GM19351 (cell line): ENCODE data around the gene APBB3.
A peak's percentile ranks its signal among the peaks of the same experiment; 100 is the strongest.
"Not testable (repeated sequence)": the region's sequence is repeated elsewhere in the genome, so short reads cannot be mapped to it uniquely, and the experiment has no call there.

Experiments
- ATAC-seq: cut with Tn5 transposase; IDR thresholded peaks from one replicate; pipeline ENCODE4 v1.9.1; 2021; ENCODE audit warnings: mild to moderate bottlenecking, moderate library complexity; ENCODE audit not compliant: unreplicated experiment

APBB3 gene

GRCh38 chr5:140564196-140565023 lies at the start of gene APBB3, which contains the start of gene SLC35A4:
TSS of gene APBB3 (minus strand) at chr5:140564598. CDS start at chr5:140564245, 353 bp downstream.
TSS of gene SLC35A4 (plus strand) at chr5:140564828. CDS start at chr5:140567170, 2,342 bp downstream.
- peak; percentile 82 for ATAC-seq

- no peak for ATAC-seq
Observed at GRCh38 chr5:140611020-140611521, 46.7 kb upstream of the APBB3 start.

DNA sequence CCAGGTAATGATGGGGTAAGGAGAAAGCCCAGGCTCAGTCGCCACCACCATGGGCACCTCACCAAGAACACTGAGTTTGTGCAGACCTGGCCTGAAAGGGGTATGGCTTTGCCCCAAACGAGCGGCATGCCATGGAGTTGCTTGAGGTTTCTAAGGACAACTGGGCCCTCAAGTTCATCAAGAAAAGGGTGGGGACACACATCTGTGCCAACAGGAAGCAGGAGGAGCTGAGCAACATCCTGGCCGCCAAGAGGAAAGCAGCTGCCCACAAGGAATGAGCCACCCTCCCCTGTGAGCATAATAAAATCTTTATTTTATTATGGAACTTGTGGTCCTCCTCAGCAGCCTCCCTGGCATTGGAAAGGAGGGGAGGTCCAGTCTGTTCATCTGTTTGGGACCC lies 44.7 kb upstream of the APBB3 start:
- ATAC-seq = no peak

GRCh38 chr5:140608722-140609121 lies 44.3 kb upstream of the APBB3 start:
- no peak for ATAC-seq

DNA sequence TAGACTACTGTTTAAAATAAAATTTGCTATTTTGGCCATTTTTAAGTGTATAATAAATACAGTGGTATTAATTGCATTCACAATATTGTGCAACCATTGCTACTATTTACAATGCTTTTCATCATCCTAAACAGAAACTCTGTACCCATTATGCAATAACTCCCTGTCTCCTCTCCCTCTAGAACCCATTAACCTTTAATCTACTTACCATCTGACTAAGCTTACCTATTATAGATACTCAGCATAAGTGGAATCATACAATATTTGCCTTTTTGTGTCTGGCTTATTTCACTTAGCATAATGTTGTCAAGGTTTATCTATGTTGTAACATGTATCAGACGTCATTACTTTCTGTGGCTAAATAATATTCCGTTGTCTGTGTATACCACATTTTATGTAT lies 42.6 kb upstream of the APBB3 start:
- ATAC-seq = no peak

DNA sequence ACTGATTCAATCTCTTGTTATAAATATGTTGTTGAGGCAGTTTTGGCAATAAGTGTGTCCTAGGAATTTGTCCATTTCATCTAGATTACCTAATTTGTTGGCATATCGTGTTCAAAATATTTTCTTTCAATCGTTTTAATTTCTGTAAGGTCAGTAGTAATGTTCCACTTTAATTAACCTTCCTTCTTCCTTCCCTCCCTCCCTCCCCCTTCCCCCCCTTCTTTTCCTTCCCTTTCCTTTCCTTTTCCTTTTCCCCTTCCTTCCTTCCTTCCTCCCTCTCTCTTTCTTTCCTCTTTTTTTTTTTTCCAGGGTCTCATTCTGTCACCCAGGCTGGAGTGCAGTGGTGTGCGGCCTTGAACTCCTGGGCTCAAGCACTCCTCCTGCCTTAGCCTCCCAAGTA lies 41.5 kb upstream of the APBB3 start:
- ATAC-seq = no peak

DNA sequence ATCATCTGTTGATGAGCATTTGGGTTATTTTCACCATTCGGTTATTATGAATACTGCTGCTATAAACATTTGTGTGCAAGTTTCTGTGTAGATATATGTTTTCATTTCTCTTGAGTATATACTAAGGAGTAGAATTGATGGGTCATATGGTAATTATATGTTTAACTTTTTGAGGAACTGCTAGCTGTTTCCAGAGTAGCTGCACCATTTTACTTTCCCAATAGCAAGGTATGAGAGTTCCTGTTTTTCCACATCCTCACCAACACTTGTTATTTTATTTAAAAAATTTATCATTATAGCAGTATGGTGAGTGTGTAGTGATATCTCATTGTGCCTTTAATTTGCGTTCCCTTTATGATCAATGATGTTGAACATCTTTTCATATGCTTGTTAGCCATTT lies 39.3 kb upstream of the APBB3 start:
- ATAC-seq = no peak

GRCh38 chr5:140603446-140603698 lies 39.0 kb upstream of the APBB3 start:
- not testable (repeated sequence) for ATAC-seq

GRCh38 chr5:140602147-140602546 lies 37.7 kb upstream of the APBB3 start:
- no peak for ATAC-seq

DNA sequence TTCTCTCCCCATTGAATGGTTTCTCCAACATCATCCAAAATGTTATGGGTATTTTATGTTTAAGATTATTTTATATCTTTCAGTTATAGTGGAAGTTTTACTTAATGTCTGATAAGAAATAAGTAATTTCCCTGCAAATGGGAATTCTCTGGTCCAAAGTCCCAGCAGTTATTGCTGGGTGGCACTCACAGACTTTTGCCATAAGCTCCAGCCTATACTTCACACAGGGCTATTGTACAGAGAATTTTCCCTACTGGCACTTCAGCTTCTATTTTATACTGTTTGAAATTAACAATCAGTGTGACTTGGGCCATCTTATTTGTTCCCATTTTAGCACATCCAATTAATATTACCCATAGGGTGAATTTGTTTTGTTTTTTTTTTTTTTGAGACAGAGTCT lies 35.7 kb upstream of the APBB3 start:
- ATAC-seq = no peak

DNA sequence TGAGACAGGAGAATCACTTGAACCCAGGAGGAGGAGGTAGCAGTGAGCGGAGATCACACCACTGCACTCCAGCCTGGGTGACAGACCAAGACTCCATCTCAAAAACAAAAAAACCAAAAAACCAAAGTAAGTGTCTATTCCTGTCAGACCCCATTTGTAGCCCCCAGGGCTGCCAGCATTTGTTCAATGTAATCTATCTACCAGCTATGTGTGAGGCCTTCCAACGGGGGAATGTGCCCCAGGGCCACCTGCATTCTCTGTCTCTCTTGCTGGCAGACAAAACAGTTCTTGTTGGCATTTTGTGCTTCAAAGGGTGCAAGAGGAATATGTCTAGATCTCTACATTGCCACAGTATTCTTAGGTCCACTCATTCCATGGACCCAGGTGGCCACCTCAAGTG lies 34.4 kb upstream of the APBB3 start:
- ATAC-seq = no peak

DNA sequence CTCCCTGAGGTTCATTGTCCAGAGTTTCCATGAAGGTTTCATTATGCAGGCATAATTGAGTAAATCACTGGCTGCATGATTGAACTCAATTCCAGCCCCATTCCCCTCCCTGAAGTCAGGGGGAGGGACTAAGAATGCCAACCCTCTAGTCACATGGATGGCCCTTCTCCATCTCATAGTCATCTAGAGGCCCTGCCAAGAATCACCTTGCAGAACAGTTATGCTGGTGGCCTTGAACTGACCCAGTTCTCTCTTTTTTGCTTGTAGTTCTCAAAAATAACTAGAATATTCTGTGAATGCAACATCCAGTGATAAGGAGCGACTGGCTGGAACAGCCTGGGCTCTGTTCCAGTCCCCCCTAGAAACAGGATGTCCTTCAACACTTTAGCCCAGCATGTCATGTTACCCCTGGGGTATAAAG lies 31.9 kb upstream of the APBB3 start:
- no peak for ATAC-seq

DNA sequence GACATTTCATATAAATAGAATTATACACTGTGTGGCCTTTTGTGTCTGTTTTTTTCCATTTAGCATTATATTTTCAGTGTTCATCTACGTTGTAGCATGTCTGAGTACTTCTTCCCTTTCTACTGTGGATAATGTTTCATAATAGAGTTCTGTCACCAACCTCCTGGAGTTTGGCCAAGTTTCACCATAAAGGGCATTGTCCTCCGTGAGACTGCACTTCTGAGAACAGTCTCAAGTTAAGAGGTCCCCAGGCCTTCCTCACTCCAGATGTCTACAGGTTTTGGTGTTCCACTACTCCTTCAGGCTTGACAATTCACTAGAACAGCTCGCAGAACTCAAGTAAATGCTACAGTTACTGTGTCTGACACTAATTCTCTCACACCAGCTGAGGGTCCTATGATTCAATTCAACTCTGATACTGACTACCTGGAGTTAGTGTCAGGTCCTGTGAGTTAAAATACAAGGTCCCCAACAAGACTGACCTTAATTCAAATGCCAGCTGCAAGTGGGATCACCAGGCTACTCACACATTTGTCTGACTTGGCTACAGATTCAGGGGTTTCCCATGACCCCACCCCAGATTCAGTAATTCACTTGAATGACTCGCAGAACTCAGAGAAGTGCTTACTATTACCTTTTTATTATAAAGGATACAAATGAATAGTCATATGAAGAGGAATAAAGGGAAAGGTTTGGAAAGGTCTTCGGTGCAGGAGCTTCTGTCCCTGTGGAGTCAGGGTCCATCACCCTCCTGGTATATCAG lies 31.3 kb upstream of the APBB3 start:
- no peak for ATAC-seq

DNA sequence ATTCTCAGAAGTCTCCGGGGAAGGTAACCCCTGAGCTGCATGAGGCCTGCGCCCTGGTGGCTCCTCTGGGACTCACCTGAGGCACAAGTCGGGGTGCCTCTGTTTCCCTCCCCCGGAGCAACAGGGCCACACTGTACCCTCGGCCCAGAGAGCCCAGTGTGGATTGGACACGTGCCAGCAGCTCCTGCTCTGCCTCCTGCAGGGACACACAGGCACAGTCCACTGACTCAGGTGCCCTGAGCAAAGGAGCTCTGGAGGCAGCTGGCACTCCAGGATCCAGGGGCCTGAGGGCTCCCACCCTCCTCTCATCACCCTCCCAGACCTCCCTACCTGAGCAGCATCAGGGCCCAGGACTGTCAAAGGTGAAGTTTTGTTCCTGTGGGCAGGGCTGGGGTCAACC lies 29.8 kb upstream of the APBB3 start:
- ATAC-seq = no peak

DNA sequence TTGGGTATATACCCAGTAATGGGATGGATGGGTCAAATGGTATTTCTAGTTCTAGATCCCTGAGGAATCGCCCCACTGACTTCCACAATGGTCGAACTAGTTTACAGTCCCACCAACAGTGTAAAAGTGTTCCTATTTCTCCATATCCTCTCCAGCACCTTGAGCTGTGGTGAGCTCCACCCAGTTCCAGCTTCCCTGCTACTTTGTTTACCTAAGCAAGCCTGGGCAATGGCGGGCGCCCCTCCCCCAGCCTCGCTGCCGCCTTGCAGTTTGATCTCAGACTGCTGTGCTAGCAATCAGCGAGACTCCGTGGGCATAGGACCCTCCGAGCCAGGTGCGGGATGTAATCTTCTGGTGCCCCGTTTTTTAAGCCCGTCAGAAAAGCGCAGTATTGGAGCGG lies 28.7 kb upstream of the APBB3 start:
- ATAC-seq = not testable (repeated sequence)

DNA sequence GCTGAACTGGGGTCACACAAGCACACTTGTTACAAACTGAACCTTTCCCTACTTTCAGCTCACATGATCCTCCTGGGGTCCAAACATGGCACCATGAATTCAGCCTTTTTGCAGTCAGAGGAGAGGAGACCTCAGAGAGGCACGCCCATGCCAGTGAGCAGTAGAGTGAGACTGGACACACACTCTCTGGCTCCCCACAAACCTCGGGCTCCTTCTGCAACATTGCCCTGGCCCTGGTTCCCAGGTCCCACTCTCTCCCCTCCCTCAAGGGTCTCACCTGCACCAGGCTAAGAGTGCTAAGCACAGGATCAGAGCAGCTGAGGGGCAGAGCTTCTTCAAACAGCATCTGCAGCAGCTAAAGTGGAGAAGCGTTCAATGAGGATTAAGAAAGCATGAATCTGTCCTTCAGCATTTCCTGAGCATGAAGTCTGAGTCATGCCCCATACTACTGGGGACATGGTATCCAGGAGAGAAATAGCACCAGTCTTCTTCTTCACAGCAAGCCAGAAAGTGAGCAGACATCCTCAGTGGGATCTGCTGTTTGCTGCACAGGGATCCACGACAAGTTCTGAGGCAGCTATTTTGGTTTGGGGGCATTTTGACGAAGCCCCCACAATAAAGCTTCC lies 27.5 kb upstream of the APBB3 start:
- no peak for ATAC-seq

DNA sequence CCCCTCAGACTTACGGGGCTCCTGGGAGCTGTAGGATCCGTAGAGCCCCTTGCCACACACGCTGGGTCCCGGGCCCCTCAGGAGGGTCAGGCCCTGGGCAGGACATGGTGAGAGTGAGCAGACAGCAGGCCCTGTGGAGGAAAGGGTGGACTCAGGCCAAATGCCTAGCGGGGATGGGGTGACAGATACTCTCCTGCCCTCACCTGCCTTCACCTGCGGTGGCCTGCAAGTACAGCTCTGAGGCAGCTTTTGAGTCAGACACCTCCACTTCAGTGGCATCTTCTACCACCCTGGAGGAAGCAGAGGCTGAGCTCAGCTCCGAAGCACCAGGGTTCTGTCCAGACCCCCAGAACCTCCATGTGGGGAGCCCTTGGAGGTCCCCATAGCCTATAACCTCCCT lies 26.5 kb upstream of the APBB3 start:
- no peak for ATAC-seq

GRCh38 chr5:140588311-140589070 lies 24.1 kb upstream of the APBB3 start:
- no peak for ATAC-seq

DNA sequence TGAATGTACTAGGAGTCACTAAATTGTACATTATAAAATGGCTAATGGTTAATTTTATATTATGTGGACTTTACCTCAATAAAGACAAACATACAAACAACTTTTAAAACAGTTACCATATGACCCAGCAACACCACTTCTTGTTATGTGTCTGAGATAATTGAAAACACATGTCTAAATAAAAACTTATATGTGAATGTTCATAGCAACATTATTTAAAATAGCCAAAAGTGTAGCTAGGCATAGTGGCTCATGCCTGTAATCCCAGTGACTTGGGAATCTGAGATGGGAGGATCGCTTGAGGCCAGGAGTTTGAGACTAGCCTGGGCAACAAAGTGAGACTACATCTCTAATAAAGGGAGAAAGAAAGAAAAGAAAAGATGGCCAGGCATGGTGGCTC lies 23.1 kb upstream of the APBB3 start:
- no peak for ATAC-seq

GRCh38 chr5:140579188-140579747 lies 14.9 kb upstream of the APBB3 start:
- ATAC-seq = not testable (repeated sequence)

DNA sequence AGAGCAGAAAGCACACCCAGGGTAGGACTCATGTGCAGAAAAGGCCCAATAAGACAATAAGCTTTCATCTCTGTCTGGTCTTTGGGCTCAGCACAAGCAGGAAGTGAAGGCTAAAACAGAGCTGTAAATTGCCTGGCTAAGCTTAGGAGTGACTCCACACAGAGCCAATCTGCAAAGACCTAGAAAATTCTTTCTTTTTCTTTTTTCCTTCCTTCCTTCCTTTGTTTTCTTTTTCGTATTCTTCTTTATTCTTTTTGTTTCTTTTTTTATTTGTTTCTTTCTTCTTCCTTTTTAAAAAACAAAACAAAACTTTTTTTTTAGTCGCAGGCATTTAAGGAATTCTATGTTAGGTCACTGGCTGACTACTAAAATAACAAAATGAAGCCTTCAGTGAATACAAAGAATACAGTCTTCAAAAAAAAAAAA lies 12.4 kb upstream of the APBB3 start:
- ATAC-seq = no peak
